A549 (cell line): Measurements from ENCODE around the gene RPL7L1. TPM values are rescaled to one million over a fixed set of nuclear protein-coding genes. Genes with fewer than 3 reads are reported as not detected.

Experiments used
- ATAC-seq, 2 experiments: fragments of 200-7000 bp in 1 of 2; fragments of >200 bp in 1 of 2; cut with Nextera tagmentation in 1 of 2; cut with Tn5 transposase in 1 of 2; 3 replicates each; pipeline versions ENCODE4 v1.8.0 to v1.9.1; 2018 to 2020; ENCODE audit warnings: mild to moderate bottlenecking in 1 of 2, moderate library complexity in 1 of 2
- CTCF ChIA-PET: fragments of 300-600 bp; sonication (Branson Sonifier 250); formaldehyde crosslinking; extraction: SDS; loops from one replicate; lab custom pipeline; 2021; ENCODE audit warnings: antibody characterized with exemption, inconsistent platforms; lab: Yijun Ruan, JAX
- POLR2A ChIA-PET: fragments of 350-600 bp; formaldehyde crosslinking; extraction: SDS; loops from one replicate; lab custom pipeline; 2021; ENCODE audit warnings: antibody characterized with exemption, inconsistent platforms; lab: Yijun Ruan, JAX
- DNase-seq, 2 experiments: peaks; one replicate each; pipeline versions ENCODE4 v3.0.0 to v3.0.0-alpha.2; 2011 to 2016; ENCODE audit warnings: low read depth in 1 of 2, low spot score in 1 of 2
- FAIRE-seq: peaks from 2 replicates; lab custom pipeline; 2011; peaks lifted over from hg19 to GRCh38; lab: Jason Lieb, UNC
- H3K27ac ChIP-seq, 2 experiments: fragments of >200 bp; sonication (Bioruptor Twin); formaldehyde crosslinking; 3 replicates each; pipeline ENCODE4 v1.5.1; 2016 to 2017
- H3K4me1 ChIP-seq: fragments of >200 bp; sonication (Bioruptor Twin); formaldehyde crosslinking; 3 replicates; pipeline ENCODE4 v1.6.1; 2016
- H3K4me2 ChIP-seq: fragments of >200 bp; sonication (Bioruptor Twin); formaldehyde crosslinking; 3 replicates; pipeline ENCODE4 v1.6.1; 2016
- H3K4me3 ChIP-seq: fragments of >200 bp; sonication (Bioruptor Twin); formaldehyde crosslinking; 3 replicates; pipeline ENCODE4 v1.5.1; 2016
- H3K9me3 ChIP-seq: fragments of >200 bp; sonication (Bioruptor Twin); formaldehyde crosslinking; 3 replicates; pipeline ENCODE4 v1.6.1; 2016
- CBX2 ChIP-seq: fragments of 200-600 bp; sonication (generic); IDR thresholded peaks from 2 replicates; pipeline ENCODE4 v1.6.1; 2016; ENCODE audit warnings: low read depth, mild to moderate bottlenecking, borderline replicate concordance
- CBX8 ChIP-seq: fragments of 200-600 bp; sonication (generic); IDR thresholded peaks from 2 replicates; pipeline ENCODE4 v1.6.1; 2016
- CHD2 ChIP-seq: fragments of 150-350 bp; IDR thresholded peaks from 2 replicates; pipeline ENCODE4 v1.6.1; 2014; ENCODE audit warnings: low read length; ENCODE audit not compliant: partially characterized antibody
- EHMT2 ChIP-seq: fragments of 200-600 bp; sonication (generic); IDR thresholded peaks from 2 replicates; pipeline ENCODE4 v1.6.1; 2016; ENCODE audit warnings: antibody characterized with exemption, low read depth, mild to moderate bottlenecking, moderate library complexity
- EP300 ChIP-seq, 2 experiments: fragments of >200 bp; sonication (Bioruptor Twin); formaldehyde crosslinking; IDR thresholded peaks; 2 replicates in 1 of 2; 3 replicates in 1 of 2; pipeline ENCODE4 v1.6.1; 2016 to 2017
- FOSL2 ChIP-seq, 2 experiments: fragments of 450-650 bp in 1 of 2; fragments of >200 bp in 1 of 2; sonication (Bioruptor Twin) in 1 of 2; formaldehyde crosslinking; IDR thresholded peaks; 2 replicates each; pipeline versions ENCODE4 v1.5.0 to v1.6.1; 2016 to 2020; ENCODE audit warnings: mild to moderate bottlenecking in 1 of 2, moderate library complexity in 1 of 2
- FOXS1 ChIP-seq: fragments of 250-450 bp; sonication (Bioruptor Pico); IDR thresholded peaks from 2 replicates; pipeline ENCODE4 v1.5.0; 2020; ENCODE audit warnings: mild to moderate bottlenecking, moderate library complexity
- HOXB5 ChIP-seq: fragments of 250-450 bp; sonication (Bioruptor Pico); IDR thresholded peaks from 2 replicates; pipeline ENCODE4 v1.5.0; 2020; ENCODE audit warnings: mild to moderate bottlenecking, moderate library complexity
- KDM1A ChIP-seq: fragments of 200-600 bp; sonication (generic); IDR thresholded peaks from 2 replicates; pipeline ENCODE4 v1.6.1; 2016; ENCODE audit warnings: low read depth, mild to moderate bottlenecking
- KDM5A ChIP-seq: fragments of 200-600 bp; sonication (generic); IDR thresholded peaks from 2 replicates; pipeline ENCODE4 v1.6.1; 2016; ENCODE audit warnings: antibody characterized with exemption, mild to moderate bottlenecking
- NFE2L2 ChIP-seq: fragments of 150-350 bp; conservative IDR thresholded peaks from 2 replicates; pipeline ENCODE4 v1.6.1; 2014; ENCODE audit warnings: low read length
- NPAS2 ChIP-seq: fragments of 250-450 bp; sonication (Bioruptor Pico); IDR thresholded peaks from 2 replicates; pipeline ENCODE4 v1.8.0; 2022; ENCODE audit warnings: mild to moderate bottlenecking, moderate library complexity, borderline replicate concordance
- NR3C1 ChIP-seq: fragments of >200 bp; sonication (Bioruptor Twin); formaldehyde crosslinking; IDR thresholded peaks from 3 replicates; pipeline ENCODE4 v1.6.1; 2017
- PHF8 ChIP-seq: fragments of 200-600 bp; sonication (generic); IDR thresholded peaks from 2 replicates; pipeline ENCODE4 v1.6.1; 2016; ENCODE audit warnings: low read depth, mild to moderate bottlenecking, antibody characterized with exemption, moderate library complexity, borderline replicate concordance
- POLR2A ChIP-seq: IDR thresholded peaks from 2 replicates; pipeline ENCODE4 v1.6.1; 2012; ENCODE audit warnings: mild to moderate bottlenecking, low read length
- POLR2AphosphoS2 ChIP-seq: conservative IDR thresholded peaks from 2 replicates; pipeline ENCODE4 v1.6.1; 2012; ENCODE audit warnings: low read length, improper control_type of control experiment, inconsistent platforms
- RNF2 ChIP-seq: fragments of 200-600 bp; sonication (generic); IDR thresholded peaks from 2 replicates; pipeline ENCODE4 v1.6.1; 2016; ENCODE audit warnings: low read depth, mild to moderate bottlenecking, antibody characterized with exemption, moderate library complexity, borderline replicate concordance
- TP53 ChIP-seq: fragments of 250-450 bp; sonication (Bioruptor Pico); IDR thresholded peaks from 2 replicates; pipeline ENCODE4 v1.5.0; 2021; ENCODE audit warnings: mild to moderate bottlenecking, moderate library complexity
- ZNF302 ChIP-seq: fragments of 250-450 bp; sonication (Bioruptor Pico); IDR thresholded peaks from 2 replicates; pipeline ENCODE4 v1.9.0; 2021; ENCODE audit warnings: inconsistent platforms, mild to moderate bottlenecking, moderate library complexity
- ZSCAN20 ChIP-seq: fragments of 250-450 bp; sonication (Bioruptor Pico); IDR thresholded peaks from 2 replicates; pipeline ENCODE4 v1.8.0; 2022; ENCODE audit warnings: mild to moderate bottlenecking, moderate library complexity
- WGBS: methylation state at CpG from one replicate; pipeline ENCODE4 v1.1.6; 2017; ENCODE audit errors: missing lambda C conversion rate; 5-methylcytosine and 5-hydroxymethylcytosine counted together
- polyA plus RNA-seq, 4 experiments: library from polyadenylated mRNA; depleted of rRNA in 3 of 4; stranded (reverse); fragments of >200 nt; fragmentation: RNase III in 1 of 4; extraction: RNeasy Plus Mini Kit Qiagen cat#74134 plus additional on column Dnase treatment in 1 of 4; gene quantifications; 2 replicates in 3 of 4; 3 replicates in 1 of 4; pipeline ENCODE4 v1.2.3, GENCODE V29; 2011 to 2017
- TF ChIP-seq, protein P1 (sequence below): IDR thresholded peaks from 2 replicates; pipeline ENCODE4 v1.6.1; 2012

RPL7L1 gene
- polyA plus RNA-seq, 2 of the 4 experiments (the other 2 are of a cell fraction), result 46.4 to 84.1 TPM

DNA sequence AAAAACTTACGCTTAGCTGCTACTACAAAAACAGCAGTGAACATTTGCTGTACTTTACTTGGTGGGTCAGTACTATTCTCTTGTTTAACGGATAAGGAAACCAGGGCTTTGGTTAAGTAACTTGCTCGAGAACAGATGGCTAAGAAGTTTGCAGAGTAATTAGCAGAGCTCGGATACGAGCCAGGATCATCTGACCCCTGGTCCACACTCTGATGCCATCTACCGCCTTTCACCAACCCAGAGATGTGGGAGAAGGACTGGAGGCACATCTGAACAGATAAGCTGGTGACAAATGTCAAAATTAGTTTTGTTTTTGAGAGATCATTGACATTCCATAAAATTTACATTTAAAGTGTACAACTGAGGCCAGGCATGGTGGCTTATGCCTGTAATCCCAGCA lies 18.9 kb upstream of the RPL7L1 start (continued):
- TF ChIP-seq, protein P1, sequence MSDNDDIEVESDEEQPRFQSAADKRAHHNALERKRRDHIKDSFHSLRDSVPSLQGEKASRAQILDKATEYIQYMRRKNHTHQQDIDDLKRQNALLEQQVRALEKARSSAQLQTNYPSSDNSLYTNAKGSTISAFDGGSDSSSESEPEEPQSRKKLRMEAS, result no peak
- no peak for TF ChIP-seq CBX2
- no peak for TF ChIP-seq FOSL2 (IDR thresholded peaks at IDR 0.05)
- TF ChIP-seq FOSL2 (CRISPR knock-in tag; IDR thresholded peaks at IDR 0.05), result no peak
- TF ChIP-seq KDM5A, result no peak
- TF ChIP-seq PHF8, result no peak
- no peak for TF ChIP-seq ZNF302 (CRISPR knock-in tag)
- no peak for TF ChIP-seq POLR2AphosphoS2
- no peak for TF ChIP-seq NR3C1
- TF ChIP-seq, all 56 proteins: peak for 0

DNA sequence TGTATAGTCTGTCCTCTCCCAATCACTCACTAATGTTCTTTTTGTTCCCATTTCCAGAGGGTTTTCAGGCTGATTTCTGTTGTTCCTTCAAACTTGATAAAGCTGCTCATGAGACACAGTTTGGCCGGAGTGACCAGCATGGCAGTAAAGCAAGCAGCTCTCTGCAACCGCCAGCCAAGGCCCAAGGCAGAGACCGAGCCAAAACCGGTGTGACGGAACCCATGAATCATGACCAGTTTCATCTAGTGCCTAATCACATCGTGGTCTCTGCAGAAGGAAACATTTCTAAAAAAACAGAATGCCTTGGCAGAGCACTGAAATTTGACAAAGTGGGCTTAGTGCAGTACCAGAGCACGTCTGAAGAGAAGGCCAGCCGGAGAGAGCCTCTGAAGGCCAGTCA lies 14.8 kb upstream of the RPL7L1 start:
- DNase-seq (no peak), ATAC-seq (no peak), FAIRE-seq (no peak)
- WGBS, result 74% methylated on average over 8 of the region's 8 CpGs
- Histone ChIP-seq H3K27ac (no peak overlapping the region), H3K4me3 (no peak overlapping the region), H3K4me2 (no peak overlapping the region), H3K9me3 (no peaks in the 10 kb centered on the region), H3K4me1 (no peaks in the 10 kb centered on the region)
- no peak for TF ChIP-seq NPAS2 (CRISPR knock-in tag)
- no peak for TF ChIP-seq CBX8
- no peak for TF ChIP-seq POLR2AphosphoS2
- TF ChIP-seq NFE2L2, result no peak
- no peak for TF ChIP-seq ZSCAN20 (CRISPR knock-in tag)
- TF ChIP-seq EHMT2, result no peak
- no peak for TF ChIP-seq TP53 (CRISPR knock-in tag)
- ChIA-PET POLR2A (no interaction called here), CTCF (interaction anchor here (1.3 kb wide), 1 partner anchor 12 kb away, joined by 3 read pairs; no protein-coding TSS in a partner anchor)

DNA sequence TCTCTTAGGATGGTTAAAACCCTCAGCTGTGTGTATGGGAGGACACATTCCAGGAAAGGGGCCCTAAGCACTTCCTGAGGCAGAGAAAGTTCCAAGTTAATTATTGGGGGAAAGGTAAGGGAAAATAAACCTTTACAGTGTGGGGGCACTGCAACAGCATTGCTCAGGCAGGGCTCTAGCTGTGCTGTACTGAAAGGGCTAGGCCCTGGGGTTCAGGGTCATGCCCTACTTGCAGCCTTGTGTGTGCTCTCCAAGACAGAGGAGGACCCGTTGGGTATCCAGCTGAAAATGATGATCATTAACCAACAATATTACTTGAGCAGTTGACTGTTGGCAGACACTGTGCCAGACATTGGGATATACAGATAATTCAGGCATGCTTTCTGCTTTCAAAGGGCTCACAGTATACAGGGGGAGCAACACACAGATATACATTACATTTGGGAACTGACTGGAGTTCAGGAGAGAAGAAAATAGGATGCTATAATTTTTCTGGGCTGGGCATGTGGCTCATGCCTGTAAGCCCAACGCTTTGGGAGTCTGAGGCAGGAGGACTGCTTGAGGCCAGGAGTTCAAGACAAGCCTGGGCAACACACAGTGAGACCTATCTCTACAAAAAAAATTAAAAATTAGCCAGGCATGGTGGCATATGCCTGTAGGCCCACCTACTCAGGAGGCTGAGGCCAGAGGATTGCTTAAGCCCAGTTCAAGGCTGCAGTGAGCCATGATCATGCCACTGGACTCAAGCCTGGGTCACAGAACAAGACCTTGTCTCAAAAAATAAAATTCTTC lies 9.1 kb upstream of the RPL7L1 start:
- Histone ChIP-seq H3K4me3 (no peak overlapping the region), H3K4me2 (no peak overlapping the region), H3K9me3 (no peaks in the 10 kb centered on the region), H3K27ac (no peak overlapping the region; a peak in 1 of 6 replicates), H3K4me1 (no peaks in the 10 kb centered on the region)
- WGBS, result 68% methylated on average over 2 of the region's 2 CpGs
- POLR2A ChIA-PET, result interaction anchor here (0.6 kb wide), 1 partner anchor 21 kb away, joined by 4 read pairs; no protein-coding TSS in a partner anchor
- CTCF ChIA-PET, result no interaction called here
- no peak for DNase-seq
- no peak; a peak in 1 of 6 replicates for ATAC-seq
- no peak for FAIRE-seq
- TF ChIP-seq POLR2AphosphoS2 (no peak), KDM1A (no peak), FOSL2 (IDR thresholded peaks at IDR 0.05) (no peak), FOSL2 (CRISPR knock-in tag; IDR thresholded peaks at IDR 0.05) (no peak)

DNA sequence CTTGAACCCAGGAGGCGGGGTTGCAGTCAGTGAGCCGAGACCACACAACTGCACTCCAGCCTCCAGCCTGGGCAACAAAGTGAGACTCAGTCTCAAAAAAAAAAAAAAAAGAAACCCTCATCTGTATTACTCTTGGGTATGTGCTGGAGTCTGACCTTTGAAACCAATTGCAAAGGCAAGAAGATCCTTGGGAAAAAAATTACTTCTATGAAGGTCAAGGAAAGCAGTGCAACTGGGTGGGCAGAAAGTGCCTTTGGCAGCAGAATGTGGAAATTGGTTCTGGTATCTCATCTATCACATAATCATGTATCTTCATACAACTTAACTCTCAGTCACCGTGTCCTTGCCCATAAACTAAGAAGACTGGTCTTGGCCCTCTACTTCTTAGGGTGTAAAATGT lies 7.7 kb upstream of the RPL7L1 start:
- no peaks in the 10 kb centered on the region for H3K9me3 ChIP-seq
- no peaks in the 10 kb centered on the region for H3K4me1 ChIP-seq
- ChIA-PET CTCF (interaction anchor here (1.2 kb wide), 1 partner anchor 210 kb away, joined by 3 read pairs; no protein-coding TSS in a partner anchor), POLR2A (no interaction called here)
- no peak for ATAC-seq
- no peak for DNase-seq
- no peak for TF ChIP-seq ZNF302 (CRISPR knock-in tag)
- no peak for TF ChIP-seq POLR2A
- TF ChIP-seq EP300 (IDR thresholded peaks at IDR 0.05), result no peak
- TF ChIP-seq RNF2, result no peak
- no peak for TF ChIP-seq HOXB5 (CRISPR knock-in tag)
- no peak for TF ChIP-seq KDM1A
- no peak for TF ChIP-seq CHD2
- TF ChIP-seq FOXS1, result no peak
- TF ChIP-seq, all 56 proteins: peak for 0
- Histone ChIP-seq H3K27ac (no peak overlapping the region), H3K4me2 (no peak overlapping the region), H3K4me3 (no peak overlapping the region)
- WGBS, result 87% methylated on average over 3 of the region's 3 CpGs
- no peak for FAIRE-seq
